CD4-positive, alpha-beta T cell treated with Interleukin-6 at 100 ng/mL for 8 hours (primary cell): ENCODE measurements around the gene PCGF5.

ENCODE experiments used
- DNase-seq: peaks from one replicate; pipeline ENCODE4 v3.0.0-alpha.2; 2020; ENCODE audit warnings: mixed read lengths, low spot score

Gene PCGF5

DNA sequence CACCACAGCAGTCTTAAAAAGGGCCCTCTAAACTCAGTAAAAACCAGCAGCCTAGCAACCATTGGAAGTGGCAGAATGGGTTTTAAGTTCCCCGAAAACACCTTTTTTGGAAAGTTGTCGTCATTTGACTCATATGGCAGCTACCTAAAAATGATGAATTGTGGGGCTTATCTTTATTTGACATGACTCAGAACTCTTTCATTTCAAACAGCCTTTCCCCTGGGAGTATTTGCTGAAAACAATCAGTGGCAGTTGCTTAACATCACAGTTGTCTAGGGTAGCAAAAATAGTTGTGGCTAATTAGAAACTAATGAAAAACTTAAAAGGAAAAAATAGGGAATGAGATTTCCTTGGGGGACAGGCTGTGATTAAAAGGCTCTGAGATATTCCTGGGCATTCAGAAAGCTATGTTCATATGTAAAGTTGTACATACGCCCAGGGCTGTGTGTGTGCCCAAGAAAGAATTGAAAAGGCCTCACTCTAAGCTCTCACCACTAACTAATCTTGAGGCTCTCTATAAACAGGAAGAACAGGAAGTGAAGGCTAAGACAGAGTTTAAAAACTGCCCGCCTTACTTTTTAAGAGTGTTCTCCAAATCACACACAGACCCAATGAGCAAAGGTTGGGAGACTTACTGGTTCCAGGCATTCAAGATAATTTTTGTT, 108.0 kb downstream of the PCGF5 start:
- DNase-seq, result no peak
